HG02870 (cell line): Measurements from ENCODE around the gene WDR90.

ENCODE experiments used
- ATAC-seq: cut with Tn5 transposase; IDR thresholded peaks from one replicate; pipeline ENCODE4 v1.9.1; 2021; ENCODE audit warnings: mild to moderate bottlenecking, moderate library complexity; ENCODE audit not compliant: unreplicated experiment

The WDR90 gene

DNA sequence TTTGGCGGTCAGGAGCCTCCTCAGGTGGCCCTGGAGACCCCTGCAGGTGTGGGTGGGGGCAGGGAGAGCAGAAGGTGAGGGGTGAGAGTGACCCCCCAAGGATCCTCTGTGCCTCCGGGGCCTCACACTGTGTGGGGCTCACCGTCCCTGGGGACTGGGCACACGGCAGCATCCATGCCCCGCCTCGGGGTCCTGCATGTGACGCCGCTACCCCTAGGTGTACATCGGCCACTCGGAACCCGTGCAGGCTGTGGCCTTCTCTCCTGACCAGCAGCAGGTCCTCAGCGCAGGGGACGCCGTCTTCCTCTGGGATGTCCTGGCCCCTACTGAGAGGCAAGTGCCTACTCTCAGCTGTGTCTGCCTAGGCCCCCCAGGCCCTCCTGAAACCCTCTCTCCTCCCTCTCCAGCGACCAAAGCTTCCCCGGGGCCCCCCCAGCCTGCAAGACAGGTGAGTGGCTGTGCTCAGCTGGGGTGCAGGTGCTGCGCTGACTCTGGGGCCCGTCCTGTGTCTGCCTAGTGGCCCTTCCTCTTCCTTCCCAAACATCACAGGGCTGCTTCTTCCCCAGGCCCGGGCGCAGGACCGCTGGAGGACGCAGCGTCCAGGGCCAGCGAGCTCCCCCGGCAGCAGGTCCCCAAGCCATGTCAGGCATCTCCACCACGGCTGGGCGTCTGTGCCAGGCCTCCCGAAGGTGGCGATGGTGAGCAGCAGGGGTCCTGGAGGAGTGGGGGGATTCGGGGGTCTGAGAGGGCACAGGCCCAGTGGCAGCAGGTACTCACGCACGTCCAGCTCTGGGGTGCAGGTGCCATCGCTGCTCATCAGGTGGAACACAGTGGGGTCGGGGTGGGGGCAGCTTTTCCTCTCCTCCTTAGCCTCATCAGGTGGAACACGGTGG, 9.8 kb downstream of the WDR90 start:
- ATAC-seq = no peak

DNA sequence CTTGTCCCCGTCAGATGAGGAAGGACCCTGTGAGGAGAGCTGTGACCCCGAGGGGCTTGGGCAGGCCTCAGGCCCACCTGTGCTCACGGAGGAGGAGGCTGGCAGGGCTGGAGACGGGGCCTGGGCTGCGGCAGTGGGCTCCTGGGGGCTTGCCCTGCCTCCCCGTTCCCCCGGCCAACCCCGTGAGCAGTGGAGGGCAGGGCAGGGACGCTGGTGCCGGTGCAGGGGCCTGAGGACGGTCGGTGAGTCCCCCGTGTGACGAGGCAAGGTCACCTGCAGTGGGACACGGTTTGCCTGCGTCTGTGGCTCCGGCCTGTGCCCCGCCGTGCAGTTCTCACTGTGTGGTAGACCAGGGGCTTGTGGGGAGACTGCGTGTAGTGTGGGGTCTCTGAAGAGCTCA, 10.5 kb downstream of the WDR90 start:
- no peak for ATAC-seq

DNA sequence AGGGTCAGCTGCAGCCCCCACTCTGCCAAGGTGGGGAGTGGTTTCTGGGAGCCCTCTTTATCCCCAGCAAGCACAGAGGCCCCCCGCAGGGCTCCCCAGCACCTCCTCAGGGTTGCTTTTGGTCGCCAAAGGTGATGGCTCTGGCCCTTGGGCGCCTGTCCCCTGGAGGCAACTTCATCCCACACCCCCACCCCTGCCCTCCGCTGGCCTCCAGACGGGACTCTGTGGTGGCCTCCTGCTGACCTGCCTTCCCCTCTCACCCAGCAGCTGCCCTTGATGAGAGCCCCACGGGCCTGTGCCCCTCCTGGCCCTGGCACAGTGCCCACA, 10.9 kb downstream of the WDR90 start:
- ATAC-seq = no peak

DNA sequence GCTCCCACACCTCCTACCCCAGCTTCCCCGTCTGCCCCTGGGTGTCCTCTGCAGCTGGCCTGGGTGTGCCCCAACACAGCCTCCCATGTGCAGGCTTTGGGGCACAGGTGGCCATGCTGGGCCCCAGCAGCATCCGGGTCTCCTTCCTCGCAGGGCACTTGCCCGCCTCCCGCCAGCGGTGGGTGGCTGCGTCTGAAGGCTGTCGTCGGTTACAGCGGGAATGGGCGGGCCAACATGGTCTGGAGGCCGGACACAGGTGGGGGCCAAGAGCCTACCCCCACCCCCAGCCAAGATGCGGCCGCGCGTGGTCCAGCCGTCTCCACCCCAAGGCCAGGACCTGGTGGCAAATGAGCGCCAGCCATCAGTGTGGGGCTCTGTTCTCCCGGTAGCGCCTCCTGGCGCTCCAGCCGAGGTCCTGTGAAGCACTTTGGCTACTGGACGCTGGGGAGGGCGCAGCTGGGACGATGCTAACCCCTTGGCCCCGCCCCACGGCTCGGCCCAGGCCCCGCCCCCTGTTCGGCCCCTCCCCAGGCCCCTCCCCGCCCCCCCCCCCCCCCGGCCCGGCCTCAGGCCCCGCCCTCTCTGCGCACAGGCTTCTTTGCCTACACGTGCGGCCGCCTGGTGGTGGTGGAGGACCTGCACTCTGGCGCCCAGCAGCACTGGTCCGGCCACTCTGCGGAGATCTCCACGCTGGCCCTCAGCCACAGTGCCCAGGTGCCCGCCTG, 11.5 kb downstream of the WDR90 start:
- peak; percentile 43 for ATAC-seq

DNA sequence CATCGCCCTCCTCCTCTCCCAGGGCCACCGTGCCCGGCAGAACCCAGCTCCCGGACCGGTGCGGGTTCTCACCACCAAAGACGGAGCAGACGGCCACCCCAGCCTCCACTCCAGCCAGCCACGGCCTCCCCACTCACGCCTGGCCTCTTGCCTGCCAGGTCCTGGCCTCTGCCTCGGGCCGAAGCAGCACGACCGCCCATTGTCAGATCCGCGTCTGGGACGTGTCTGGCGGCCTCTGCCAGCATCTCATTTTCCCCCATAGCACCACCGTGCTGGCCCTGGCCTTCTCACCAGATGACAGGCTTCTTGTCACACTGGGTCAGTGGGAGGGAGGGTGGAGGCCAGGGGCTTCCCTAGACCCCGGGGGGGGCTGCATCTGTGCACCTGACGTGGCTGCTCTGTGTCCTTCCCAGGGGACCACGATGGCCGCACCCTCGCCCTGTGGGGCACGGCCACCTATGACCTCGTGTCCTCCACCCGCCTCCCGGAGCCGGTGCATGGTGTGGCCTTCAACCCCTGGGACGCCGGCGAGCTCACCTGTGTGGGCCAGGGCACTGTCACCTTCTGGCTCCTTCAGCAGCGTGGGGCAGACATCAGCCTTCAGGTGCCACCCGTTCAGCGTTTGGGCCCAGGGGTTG, 12.1 kb downstream of the WDR90 start:
- no peak for ATAC-seq

DNA sequence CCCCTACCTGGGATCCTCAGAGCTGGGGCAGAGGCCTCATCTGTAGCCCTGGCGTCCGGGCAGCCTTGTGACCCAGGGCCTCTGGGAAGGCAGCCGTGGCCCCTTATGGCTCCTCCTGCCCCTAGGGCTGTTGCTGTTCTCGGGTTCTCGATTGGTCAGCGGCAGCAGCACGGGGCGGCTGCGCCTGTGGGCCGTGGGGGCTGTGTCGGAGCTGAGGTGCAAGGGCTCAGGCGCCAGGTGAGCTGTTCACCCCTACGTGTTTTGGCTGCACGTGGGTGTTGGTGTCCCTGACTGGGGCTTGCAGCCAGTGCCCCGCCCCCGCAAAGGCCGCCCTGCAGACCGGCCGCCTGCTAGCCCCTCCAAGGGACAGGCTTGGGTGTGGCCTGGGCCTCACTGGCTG, 12.9 kb downstream of the WDR90 start:
- no peak for ATAC-seq

DNA sequence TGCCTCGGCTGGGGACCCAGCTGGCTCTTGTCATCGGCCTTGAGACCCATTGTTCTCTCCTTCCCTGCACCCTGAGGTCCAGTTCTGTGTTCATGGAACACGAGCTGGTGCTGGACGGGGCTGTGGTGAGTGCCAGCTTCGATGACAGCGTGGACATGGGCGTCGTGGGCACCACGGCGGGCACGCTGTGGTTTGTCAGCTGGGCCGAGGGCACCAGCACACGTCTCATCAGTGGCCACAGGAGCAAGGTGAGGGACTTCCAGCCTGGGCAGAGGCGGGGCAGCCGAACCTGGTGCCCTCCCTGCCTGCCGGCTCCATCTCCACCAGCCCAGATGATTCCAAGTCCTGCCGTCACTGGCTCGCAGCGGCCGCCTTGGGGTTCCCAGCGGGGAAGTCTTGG, 13.4 kb downstream of the WDR90 start:
- ATAC-seq = no peak

DNA sequence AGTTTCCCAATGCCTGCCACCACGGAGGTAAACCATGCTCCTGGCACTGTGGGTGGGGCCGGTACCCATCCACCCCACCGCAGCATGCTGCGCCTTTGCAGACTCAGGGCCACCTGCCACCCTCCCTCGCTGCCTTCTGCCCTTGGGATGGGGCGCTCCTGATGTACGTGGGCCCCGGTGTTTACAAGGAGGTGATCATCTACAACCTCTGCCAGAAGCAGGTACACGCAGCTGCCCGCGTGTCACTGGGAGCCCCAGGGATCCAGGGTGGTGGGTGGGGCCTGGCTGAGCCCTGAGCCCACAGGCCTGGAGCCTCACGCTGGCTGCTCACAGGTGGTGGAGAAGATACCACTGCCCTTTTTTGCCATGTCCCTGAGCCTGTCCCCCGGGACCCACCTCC, 17.4 kb downstream of the WDR90 start:
- ATAC-seq = no peak

DNA sequence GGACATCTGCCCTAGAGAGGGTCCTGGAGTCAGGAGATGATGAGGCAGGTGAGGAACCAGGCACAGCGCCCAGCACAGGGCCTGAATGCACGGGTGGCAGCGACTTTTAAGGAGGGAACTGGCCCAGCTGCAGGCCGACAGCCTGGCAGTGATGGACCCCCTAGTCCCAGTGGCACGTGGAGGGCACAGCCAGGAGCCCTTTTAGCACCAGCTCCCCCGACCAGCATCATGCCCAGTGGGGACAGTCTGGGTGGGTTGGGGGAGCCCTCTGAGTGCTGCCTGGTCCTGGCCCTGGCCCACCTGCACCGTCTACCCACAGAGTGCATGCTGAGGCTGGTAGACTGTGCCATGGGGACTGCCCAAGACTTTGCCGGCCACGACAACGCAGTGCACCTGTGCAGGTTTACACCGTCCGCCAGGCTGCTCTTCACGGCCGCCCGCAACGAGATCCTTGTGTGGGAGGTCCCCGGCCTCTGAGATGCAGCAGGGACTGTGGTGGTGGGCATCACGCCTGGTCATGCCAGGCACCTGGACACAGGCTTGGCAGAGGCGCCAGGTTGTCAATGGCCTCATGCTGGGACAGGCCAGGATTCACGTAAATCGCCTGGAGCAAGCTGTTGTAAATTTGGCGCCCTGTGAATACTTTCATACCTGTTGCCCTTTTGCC, 18.1 kb downstream of the WDR90 start:
- ATAC-seq = no peak

DNA sequence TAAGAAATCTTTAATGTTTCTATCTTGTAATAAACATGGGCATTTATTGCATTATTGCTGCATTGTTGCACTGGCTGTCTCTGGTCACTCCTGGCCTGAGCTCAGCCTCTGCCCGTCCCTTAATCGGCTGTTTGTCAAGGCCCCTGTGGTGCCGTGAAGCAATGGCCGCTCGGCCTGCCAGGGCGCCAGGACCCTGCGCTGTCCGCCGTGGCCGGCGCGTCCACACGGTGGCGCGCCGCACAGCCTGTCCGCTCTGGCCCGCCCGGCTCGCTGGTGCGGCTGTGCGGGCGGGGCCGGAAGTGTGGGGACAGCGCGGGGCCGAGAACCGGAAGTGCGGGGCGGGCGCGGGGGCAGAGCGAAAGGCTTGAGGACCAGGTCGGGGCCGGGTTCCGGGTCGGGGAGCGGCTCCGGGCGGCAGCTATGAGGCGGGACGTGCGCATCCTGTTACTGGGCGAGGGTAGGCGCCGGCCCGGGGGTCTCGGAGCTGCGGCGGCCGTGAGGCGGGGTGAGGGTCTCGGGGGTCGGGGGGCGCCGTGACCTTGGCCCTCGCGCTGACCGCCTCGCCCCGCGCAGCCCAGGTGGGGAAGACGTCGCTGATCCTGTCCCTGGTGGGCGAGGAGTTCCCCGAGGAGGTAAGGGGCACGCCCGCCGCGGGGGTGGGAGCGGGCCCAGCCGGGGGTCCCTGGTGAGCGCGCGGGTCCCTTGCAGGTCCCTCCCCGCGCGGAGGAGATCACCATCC, 18.8 kb downstream of the WDR90 start, which contains the start of gene RHOT2:
TSS of gene RHOT2 (plus strand) at position 353 of the 739 bp plus-strand sequence. CDS start at position 421, 68 bp downstream.
- peak; percentile 77 for ATAC-seq

DNA sequence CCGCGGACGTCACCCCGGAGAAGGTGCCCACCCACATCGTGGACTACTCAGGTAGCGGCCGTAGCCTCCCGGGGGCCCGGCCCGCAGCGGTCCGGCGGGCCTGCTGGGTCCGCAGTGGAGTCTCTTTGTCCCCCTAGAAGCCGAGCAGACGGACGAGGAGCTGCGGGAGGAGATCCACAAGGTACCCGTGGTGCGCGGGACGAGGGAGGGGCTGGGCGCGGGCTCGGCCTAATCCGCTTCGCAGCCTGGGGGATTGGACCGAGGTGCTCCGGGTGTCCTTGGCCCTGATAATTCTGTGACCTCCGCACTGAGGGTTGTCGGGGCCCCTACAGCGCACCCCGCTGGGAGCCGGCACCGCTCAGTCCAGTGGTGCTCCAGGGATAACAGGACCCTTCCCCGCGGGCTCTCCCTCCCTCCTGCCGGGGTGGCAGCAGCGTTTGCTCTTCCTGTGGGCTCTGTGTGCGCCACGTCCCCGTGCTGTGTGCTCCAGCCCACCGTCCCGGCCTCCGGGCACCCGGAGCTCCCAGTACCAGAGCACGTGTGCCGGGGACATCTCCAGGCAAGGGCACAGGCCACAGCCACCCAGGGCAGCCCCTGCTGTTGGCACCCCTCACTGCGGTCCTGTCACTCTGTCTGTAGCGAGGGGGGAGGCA, 19.5 kb downstream of the WDR90 start:
- ATAC-seq = no peak

DNA sequence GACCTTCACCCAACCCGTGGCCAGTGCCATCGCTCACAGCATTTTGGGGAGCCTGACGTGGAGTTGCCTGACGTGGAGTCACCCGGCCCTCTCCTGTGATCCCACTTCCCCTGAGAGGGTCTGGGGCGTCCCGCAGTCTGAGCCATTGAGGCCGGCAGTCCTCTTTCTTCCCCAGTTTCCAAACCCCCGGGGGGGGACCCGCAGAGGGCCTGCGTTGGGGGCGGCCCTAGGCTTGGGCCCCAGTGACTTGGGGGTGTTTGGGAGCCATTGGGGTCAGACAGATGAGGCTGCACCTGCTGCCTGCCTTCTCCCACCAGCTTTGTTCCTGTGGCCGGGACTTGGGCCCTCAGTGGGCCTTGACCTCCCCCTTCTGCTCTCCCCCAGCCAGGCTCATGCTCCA, 20.5 kb downstream of the WDR90 start:
- ATAC-seq = no peak

DNA sequence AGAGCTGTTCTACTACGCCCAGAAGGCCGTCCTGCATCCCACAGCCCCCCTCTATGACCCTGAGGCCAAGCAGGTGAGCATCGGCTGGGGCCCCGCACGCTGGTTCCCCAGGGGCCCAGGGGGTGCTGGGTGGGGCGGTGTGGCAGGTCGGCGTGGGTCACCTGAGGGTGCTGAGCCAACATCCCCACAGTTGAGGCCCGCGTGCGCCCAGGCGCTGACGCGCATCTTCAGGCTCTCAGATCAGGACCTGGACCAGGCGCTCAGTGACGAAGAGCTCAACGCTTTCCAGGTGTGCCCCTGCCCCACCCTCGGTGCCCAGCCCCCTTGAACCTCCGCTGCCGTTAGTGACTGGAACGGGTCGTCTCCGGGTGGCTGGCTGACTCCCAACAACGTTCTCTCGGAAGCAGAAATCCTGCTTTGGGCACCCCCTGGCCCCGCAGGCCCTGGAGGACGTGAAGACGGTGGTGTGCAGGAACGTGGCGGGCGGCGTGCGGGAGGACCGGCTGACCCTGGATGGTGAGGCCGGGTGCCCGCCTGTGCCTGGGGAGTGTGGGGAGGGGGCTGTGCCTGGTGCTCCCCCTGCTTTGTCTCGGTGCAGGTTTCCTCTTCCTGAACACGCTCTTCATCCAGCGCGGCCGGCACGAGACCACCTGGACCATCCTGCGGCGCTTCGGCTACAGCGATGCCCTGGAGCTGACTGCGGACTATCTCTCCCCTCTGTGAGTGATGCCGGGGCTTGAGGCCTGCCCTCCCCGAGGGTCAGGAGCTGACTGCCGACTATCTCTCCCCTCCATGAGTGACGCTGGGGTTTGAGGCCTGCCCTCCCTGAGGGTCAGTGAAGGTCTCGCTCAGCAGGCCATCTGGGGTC, 21.6 kb downstream of the WDR90 start:
- no peak for ATAC-seq

DNA sequence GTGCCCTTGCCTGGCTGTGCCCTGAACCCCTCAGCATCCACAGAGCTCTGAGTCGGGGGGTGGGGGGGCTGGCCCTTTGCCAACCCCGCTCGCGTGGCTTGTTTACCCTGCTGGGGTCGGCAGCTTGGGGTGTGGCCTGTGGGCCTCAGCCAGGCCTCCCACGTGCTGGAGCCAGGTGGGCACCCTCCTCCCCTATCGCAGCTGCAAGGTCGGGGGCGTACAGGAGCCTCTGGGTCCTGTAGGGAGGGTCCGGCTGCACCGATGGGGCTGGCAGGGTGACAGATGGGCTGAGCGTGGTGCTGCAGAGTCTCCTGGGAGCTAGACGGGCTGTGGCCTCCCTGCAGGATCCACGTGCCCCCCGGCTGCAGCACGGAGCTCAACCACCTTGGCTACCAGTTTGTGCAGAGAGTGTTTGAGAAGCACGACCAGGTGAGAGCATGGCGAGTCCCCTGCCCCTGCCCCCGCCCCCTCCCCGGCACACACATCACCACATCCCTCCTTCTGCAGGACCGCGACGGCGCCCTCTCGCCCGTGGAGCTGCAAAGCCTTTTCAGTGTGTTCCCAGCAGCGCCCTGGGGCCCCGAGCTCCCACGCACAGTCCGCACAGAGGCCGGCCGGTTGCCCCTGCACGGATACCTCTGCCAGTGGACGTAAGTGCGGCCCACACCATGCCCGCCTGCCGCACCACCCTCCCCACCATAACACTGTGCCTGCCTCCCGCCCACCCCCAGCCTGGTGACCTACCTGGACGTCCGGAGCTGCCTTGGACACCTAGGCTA, 22.4 kb downstream of the WDR90 start:
- ATAC-seq = no peak

DNA sequence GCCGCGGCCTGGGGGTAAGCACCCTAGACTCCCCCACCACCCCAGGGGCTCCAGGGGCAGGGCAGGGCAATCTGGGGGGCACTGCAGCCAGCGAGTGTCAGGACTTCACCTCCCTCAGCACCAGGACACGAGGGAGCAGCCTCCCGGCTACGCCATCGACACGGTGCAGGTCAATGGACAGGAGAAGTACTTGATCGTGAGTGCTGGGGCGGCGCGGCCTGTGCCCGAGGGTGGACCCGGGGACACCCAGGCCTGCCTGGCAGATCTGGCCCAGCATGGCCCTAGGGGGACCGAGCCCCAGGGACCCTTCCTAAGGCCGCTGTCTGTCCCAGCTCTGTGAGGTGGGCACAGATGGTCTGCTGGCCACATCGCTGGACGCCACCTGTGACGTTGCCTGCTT, 23.2 kb downstream of the WDR90 start:
- no peak for ATAC-seq

DNA sequence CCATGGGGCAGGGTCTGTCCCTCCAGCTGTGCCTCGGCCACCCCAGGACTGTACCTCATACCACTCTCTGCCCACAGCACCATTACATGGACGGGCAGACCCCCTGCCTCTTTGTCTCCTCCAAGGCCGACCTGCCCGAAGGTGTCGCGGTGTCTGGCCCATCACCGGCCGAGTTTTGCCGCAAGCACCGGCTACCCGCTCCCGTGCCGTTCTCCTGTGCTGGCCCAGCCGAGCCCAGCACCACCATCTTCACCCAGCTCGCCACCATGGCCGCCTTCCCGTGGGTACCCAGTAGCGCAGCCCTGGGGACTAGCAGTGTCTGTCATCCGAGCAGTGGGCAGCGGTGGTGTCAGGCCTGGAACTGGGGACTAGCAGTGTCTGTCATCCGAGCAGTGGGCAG, 23.7 kb downstream of the WDR90 start:
- ATAC-seq = no peak

DNA sequence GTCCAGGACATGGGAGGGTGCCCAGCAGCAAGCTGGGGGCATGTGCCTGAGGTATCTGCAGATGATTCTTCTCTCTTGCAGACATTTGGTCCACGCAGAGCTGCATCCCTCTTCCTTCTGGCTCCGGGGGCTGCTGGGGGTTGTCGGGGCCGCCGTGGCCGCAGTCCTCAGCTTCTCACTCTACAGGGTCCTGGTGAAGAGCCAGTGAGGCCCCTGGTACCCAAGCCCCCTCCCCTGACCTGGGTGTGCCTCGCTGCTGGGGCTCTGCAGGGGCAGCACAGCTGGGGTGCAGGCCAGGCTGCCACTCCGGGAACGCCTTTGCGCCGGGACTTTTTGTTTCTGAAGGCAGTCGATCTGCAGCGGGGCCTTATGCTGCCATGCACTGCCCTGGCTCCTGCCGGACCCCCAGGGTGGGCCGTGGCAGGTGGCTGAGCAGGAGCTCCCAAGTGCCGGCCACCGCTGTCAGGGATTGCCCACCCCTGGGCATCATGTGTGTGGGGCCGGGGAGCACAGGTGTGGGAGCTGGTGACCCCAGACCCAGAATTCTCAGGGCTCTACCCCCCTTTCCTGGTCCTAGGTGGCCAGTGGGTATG, 24.3 kb downstream of the WDR90 start:
- ATAC-seq = no peak
